ENCODE data around the gene NUS1. TPM values are rescaled to one million over a fixed set of nuclear protein-coding genes. Genes with fewer than 3 reads are reported as not detected.
"Not testable (repeated sequence)": the region's sequence is repeated elsewhere in the genome, so short reads cannot be mapped to it uniquely, and the experiment has no call there.

Gene NUS1
- total RNA-seq = 43.4 TPM
- long read RNA-seq, full-length matches to known transcripts = 73 of 89 reads
- long read RNA-seq, partial matches to known transcripts = 11 of 89 reads
- long read RNA-seq, other reads (novel, unspliced or antisense) = 5 of 89 reads

DNA sequence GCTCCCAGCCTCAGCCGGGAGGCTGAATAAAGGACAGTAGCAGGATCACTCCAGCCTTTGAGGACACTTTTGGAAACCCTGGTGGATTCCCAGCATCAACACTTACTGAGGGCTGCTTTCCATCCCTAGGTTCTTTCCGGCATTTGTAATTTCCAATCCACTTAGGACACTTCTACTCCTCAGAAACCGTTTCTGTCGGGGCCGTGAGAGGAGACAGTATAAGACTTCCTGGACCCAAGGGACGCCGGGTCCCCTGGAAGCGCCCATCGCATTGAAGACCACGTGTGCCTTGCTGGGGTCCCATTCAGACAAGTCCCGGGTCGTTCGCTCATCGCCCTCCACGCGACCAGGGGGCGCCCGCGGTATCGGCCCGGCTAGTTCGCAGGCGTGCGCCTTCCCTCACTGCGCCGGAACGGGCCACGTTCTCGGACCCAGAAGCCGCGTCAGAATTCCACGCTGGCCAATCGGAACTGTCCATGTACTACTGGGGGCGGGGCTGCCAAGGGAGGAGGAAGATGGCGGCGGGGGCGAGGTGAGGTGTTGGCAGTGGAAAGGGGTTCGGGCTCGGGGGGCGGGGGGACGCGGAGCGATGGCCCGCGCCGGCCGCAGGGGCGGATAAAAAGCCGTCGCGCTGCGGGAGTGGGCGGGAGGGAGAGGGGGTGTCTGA, at the start of gene NUS1:
Gene NUS1, plus strand, starts transcription at position 479 of the 667 bp plus-strand sequence. CDS start 202 bp downstream, outside the sequence.
- H3K9me3 ChIP-seq = no peaks in the 10 kb centered on the region
- intact Hi-C loops (cut with DNase I) = no loop called here
- no peaks in the 10 kb centered on the region for H3K27me3 ChIP-seq
- H3K27ac ChIP-seq = peak within 1 kb of the TSS; percentile 78
- TF ChIP-seq, protein P1, sequence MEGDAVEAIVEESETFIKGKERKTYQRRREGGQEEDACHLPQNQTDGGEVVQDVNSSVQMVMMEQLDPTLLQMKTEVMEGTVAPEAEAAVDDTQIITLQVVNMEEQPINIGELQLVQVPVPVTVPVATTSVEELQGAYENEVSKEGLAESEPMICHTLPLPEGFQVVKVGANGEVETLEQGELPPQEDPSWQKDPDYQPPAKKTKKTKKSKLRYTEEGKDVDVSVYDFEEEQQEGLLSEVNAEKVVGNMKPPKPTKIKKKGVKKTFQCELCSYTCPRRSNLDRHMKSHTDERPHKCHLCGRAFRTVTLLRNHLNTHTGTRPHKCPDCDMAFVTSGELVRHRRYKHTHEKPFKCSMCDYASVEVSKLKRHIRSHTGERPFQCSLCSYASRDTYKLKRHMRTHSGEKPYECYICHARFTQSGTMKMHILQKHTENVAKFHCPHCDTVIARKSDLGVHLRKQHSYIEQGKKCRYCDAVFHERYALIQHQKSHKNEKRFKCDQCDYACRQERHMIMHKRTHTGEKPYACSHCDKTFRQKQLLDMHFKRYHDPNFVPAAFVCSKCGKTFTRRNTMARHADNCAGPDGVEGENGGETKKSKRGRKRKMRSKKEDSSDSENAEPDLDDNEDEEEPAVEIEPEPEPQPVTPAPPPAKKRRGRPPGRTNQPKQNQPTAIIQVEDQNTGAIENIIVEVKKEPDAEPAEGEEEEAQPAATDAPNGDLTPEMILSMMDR (IDR thresholded peaks at IDR 0.05) = peak; percentile 78
- H3K4me1 ChIP-seq = peaks cover 24% of the 10 kb centered on the region
- peak; percentile 98 for DNase-seq
- H3K4me3 ChIP-seq = peak within 1 kb of the TSS; percentile 66
- no peaks in the 10 kb centered on the region for H3K36me3 ChIP-seq
- peak; percentile 99 for ATAC-seq

DNA sequence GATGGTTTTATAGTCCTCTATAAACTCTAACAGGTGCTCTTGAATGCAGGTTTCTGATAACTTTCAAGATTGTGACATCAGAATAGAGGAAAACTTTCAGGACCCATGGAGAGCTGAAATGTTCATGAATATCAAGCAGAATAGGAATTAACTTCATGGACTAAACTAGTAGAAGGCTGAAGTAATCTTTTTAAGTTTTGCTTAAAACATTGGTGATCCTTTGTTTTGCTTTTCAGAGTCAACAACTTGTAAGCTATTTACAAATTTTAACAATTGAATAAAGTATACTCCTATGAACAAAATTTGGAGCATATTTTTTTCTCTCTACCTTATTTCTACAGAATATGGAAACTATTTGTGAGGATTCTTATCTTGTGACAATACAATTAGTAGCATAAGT, 47.7 kb upstream of the NUS1 start:
- peaks cover 16% of the 10 kb centered on the region for H3K9me3 ChIP-seq
- no peak overlapping the region for H3K4me3 ChIP-seq
- H3K27me3 ChIP-seq = no peaks in the 10 kb centered on the region
- DNase-seq = no peak
- no peaks in the 10 kb centered on the region for H3K4me1 ChIP-seq
- TF ChIP-seq, protein P1 (IDR thresholded peaks at IDR 0.05) = no peak
- no peaks in the 10 kb centered on the region for H3K36me3 ChIP-seq
- ATAC-seq = no peak
- H3K27ac ChIP-seq = no peak overlapping the region
- intact Hi-C loops (cut with DNase I) = no loop called here

DNA sequence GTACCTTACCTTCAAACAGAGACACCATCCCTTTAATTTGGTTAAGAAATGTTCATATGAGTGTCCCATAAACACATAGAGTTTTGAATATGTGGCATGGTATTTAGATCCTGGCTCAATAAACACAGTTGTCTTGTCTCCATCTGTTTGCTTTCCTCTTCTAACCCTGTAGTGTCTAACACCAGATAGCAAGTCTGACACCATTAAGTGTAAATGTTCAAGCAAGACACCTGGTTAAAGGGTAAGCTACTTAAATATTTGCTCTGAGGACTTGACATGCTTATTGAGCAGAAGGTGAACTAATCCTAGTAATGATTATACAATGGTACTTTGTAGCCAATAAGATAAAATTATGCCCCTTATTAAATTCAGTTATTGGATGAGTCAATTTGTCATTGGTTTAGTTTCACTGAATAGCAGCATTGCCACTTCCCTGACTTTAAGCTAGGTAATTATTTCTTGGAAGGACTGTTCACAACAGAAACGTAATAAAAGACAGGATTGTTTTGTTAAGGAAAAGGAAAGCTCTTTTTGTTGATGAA, 46.1 kb upstream of the NUS1 start:
- H3K9me3 ChIP-seq = peaks cover 16% of the 10 kb centered on the region
- H3K4me3 ChIP-seq = no peak overlapping the region
- intact Hi-C loops (cut with DNase I) = no loop called here
- no peak for ATAC-seq
- H3K27ac ChIP-seq = no peak overlapping the region
- H3K4me1 ChIP-seq = no peaks in the 10 kb centered on the region
- TF ChIP-seq, protein P1 (IDR thresholded peaks at IDR 0.05) = no peak
- H3K27me3 ChIP-seq = no peaks in the 10 kb centered on the region
- no peak for DNase-seq
- H3K36me3 ChIP-seq = no peaks in the 10 kb centered on the region

DNA sequence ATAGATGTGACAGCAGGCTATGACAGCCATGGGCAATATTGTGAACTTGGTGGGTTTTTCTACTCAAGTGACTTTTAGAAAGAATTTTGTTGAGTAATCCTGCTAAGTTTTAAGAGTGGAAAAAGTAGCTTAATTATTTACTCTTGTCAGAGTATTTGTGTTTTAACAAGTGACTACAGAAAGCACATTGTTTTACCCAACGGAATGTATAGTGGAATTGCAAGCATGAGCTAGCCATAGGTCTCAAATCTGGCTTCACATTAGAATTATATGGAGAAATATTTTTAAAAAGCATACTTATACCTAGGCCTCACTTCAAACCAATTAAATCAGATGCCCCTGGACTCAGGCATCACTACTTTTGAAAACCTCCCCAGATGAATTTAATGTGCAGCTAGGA, 37.5 kb upstream of the NUS1 start:
- DNase-seq (no peak), ATAC-seq (no peak)
- TF ChIP-seq, protein P1 (IDR thresholded peaks at IDR 0.05) = no peak
- intact Hi-C loops (cut with DNase I) = no loop called here
- Histone ChIP-seq H3K9me3 (no peaks in the 10 kb centered on the region), H3K4me3 (no peak overlapping the region), H3K36me3 (no peaks in the 10 kb centered on the region), H3K27me3 (no peaks in the 10 kb centered on the region), H3K4me1 (no peaks in the 10 kb centered on the region), H3K27ac (no peak overlapping the region)

DNA sequence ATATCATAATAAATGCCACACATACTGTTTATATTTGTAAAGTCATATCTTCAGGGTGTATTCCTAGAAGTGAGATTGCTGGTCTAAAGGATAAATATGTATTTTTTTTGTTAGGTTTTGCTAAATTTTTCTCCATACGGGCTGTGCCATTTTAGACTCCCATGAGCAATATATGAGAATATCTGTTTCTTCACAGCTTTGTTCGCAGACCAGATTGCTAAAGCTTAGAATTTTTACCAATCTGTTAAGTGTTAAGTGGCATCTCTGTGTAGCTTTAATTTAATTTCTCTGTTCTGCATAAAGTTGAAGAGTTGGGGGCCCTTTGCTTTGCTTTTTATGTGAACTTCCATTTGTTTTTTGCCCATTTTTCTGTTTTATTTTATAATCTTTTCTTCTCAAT, 32.3 kb upstream of the NUS1 start:
- Histone ChIP-seq H3K4me3 (no peak overlapping the region), H3K36me3 (no peaks in the 10 kb centered on the region), H3K4me1 (no peaks in the 10 kb centered on the region), H3K27me3 (no peaks in the 10 kb centered on the region), H3K27ac (no peak overlapping the region), H3K9me3 (no peaks in the 10 kb centered on the region)
- TF ChIP-seq, protein P1 (IDR thresholded peaks at IDR 0.05) = no peak
- intact Hi-C loops (cut with DNase I) = no loop called here
- ATAC-seq = no peak
- no peak for DNase-seq

DNA sequence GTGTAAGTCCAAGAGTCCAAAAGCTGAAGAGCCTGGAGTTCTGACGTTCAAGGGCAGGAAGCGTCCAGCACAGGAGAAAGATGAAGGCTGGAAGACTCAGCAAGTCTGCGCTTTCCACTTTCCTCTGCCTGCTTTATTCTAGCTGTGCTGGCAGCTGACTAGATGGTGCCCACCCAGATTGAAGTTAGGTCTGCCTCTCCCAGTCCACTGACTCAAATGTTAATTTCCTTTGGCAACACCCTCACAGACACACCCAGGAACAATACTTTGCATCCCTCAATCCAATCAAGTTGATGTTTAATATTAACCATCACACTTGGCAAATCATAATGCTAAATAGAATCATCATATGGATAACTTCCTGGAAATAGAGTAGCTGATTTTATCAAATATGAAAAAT, 23.3 kb upstream of the NUS1 start:
- ATAC-seq; H3K36me3 ChIP-seq; DNase-seq; H3K27me3 ChIP-seq; intact Hi-C loops (cut with DNase I); H3K27ac ChIP-seq; H3K4me1 ChIP-seq; H3K9me3 ChIP-seq; H3K4me3 ChIP-seq: not testable (repeated sequence)
